ENCODE results near the gene TADA3. TPM values are rescaled to one million over a fixed set of nuclear protein-coding genes. Genes with fewer than 3 reads are reported as not detected.

Gene TADA3
- total and polyA plus RNA-seq, 2 experiments from 2014 or later, result 29.1 to 61.7 TPM

DNA sequence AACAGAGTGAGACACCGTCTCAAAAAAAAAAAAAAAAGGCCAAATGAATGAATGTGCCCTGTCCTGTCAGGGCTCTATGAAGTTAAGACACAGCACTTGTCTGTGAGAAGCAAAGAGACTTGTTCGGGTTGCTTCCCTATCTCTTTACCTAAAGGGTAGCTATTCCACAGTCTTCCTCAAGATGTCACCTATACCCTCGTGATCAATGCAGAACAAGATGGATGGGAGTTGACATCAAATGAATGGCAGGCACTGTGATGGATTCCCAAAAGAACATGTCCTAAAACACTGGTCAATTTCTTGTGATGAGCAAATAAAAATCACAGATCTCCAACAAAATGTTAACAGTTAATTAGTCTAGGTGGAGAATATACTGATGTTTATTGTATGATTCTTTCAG, 9.5 kb downstream of the TADA3 start:
- TF ChIP-seq, protein P1, sequence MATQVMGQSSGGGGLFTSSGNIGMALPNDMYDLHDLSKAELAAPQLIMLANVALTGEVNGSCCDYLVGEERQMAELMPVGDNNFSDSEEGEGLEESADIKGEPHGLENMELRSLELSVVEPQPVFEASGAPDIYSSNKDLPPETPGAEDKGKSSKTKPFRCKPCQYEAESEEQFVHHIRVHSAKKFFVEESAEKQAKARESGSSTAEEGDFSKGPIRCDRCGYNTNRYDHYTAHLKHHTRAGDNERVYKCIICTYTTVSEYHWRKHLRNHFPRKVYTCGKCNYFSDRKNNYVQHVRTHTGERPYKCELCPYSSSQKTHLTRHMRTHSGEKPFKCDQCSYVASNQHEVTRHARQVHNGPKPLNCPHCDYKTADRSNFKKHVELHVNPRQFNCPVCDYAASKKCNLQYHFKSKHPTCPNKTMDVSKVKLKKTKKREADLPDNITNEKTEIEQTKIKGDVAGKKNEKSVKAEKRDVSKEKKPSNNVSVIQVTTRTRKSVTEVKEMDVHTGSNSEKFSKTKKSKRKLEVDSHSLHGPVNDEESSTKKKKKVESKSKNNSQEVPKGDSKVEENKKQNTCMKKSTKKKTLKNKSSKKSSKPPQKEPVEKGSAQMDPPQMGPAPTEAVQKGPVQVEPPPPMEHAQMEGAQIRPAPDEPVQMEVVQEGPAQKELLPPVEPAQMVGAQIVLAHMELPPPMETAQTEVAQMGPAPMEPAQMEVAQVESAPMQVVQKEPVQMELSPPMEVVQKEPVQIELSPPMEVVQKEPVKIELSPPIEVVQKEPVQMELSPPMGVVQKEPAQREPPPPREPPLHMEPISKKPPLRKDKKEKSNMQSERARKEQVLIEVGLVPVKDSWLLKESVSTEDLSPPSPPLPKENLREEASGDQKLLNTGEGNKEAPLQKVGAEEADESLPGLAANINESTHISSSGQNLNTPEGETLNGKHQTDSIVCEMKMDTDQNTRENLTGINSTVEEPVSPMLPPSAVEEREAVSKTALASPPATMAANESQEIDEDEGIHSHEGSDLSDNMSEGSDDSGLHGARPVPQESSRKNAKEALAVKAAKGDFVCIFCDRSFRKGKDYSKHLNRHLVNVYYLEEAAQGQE (IDR thresholded peaks at IDR 0.05; ENCODE audit: unreplicated experiment), result no peak
- TF ChIP-seq JUNB (IDR thresholded peaks at IDR 0.05; ENCODE audit: unreplicated experiment), result no peak
- no peak for TF ChIP-seq STAT1 (IDR thresholded peaks at IDR 0.05; ENCODE audit: unreplicated experiment)
- no peak for TF ChIP-seq EZH2 (IDR thresholded peaks at IDR 0.05; ENCODE audit: low read depth, unreplicated experiment)
- TF ChIP-seq, protein P2, sequence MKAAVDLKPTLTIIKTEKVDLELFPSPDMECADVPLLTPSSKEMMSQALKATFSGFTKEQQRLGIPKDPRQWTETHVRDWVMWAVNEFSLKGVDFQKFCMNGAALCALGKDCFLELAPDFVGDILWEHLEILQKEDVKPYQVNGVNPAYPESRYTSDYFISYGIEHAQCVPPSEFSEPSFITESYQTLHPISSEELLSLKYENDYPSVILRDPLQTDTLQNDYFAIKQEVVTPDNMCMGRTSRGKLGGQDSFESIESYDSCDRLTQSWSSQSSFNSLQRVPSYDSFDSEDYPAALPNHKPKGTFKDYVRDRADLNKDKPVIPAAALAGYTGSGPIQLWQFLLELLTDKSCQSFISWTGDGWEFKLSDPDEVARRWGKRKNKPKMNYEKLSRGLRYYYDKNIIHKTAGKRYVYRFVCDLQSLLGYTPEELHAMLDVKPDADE (IDR thresholded peaks at IDR 0.05), result no peak
- TF ChIP-seq, protein P3, sequence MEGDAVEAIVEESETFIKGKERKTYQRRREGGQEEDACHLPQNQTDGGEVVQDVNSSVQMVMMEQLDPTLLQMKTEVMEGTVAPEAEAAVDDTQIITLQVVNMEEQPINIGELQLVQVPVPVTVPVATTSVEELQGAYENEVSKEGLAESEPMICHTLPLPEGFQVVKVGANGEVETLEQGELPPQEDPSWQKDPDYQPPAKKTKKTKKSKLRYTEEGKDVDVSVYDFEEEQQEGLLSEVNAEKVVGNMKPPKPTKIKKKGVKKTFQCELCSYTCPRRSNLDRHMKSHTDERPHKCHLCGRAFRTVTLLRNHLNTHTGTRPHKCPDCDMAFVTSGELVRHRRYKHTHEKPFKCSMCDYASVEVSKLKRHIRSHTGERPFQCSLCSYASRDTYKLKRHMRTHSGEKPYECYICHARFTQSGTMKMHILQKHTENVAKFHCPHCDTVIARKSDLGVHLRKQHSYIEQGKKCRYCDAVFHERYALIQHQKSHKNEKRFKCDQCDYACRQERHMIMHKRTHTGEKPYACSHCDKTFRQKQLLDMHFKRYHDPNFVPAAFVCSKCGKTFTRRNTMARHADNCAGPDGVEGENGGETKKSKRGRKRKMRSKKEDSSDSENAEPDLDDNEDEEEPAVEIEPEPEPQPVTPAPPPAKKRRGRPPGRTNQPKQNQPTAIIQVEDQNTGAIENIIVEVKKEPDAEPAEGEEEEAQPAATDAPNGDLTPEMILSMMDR (conservative IDR thresholded peaks at IDR 0.05; ENCODE audit: low read depth in 2 of 2), result peak; percentile 34 to 51; a peak in 3 of 4 replicates
- H3K27me3 ChIP-seq (ENCODE audit: insufficient read depth), result no peaks in the 10 kb centered on the region
- H3K4me1 ChIP-seq (ENCODE audit: insufficient read depth), result no peaks in the 10 kb centered on the region
- H3K36me3 ChIP-seq (ENCODE audit: insufficient read depth), result peaks cover 6% of the 10 kb centered on the region; the same call in 1 of the 2 replicates
- peaks cover 12% of the 10 kb centered on the region for H3K27me3 Mint-ChIP-seq (ENCODE audit: insufficient read depth, low read depth, poor library complexity)
- no peaks in the 10 kb centered on the region for H3K79me2 ChIP-seq (replicated peaks; ENCODE audit: insufficient read depth)
- ATAC-seq, result peak; percentile 42; the same call in 2 of the 3 replicates
- H4K20me1 ChIP-seq (replicated peaks; ENCODE audit: insufficient read depth), result no peaks in the 10 kb centered on the region; the same call in 1 of the 2 replicates
- H3K4me2 ChIP-seq, result no peak overlapping the region
- no peaks in the 10 kb centered on the region for H3K9me3 Mint-ChIP-seq
- DNase-seq (ENCODE audit: low spot score), result peak; percentile 31
- no peaks in the 10 kb centered on the region for H3K9me2 ChIP-seq (ENCODE audit: insufficient read depth)
- peaks cover 60% of the 10 kb centered on the region for H3K36me3 Mint-ChIP-seq (ENCODE audit: low read depth)
- H3K4me1 Mint-ChIP-seq, result no peaks in the 10 kb centered on the region
- H3F3A ChIP-seq (replicated peaks; ENCODE audit: low read depth), result 0 out of 2 replicates have a peak, but pooled peaks cover 8% of the 10 kb centered on the region
- no peak overlapping the region for H3K4me3 Mint-ChIP-seq
- no peak overlapping the region for H3K4me3 ChIP-seq
- H3K27ac ChIP-seq (ENCODE audit: low read depth), result no peak overlapping the region
- H2AFZ ChIP-seq, result no peak overlapping the region
- no peak overlapping the region for H3K27ac Mint-ChIP-seq

DNA sequence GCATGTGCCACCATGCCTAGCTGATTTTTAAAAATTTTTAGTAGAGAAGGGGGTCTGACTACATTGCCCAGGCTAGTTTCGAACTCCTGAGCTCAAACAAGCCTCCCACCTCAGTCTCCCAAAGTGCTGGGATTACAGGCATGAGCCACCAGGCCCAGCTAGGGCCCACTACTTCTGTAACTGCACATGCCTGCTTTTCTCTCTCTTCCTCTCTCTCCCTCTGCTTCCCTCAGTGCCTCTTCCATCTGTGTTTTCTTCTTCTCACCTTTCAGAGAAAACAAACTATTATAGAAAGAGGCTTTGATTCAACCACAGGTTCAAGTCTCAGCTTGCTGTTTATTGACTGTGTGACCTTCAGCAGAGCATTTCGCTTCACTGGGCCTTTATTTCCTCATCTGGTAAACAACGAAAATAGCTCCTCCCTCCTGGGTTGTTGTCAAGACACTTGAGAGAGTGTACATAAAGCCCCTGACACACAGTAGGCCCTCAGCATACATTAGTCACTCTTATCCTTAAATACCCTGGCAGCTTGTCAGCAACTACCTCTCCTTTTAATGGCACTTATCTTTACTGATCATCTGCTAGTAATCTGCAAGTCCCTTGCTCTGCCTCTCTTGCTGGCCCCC, 10.2 kb downstream of the TADA3 start:
- H3K79me2 ChIP-seq (replicated peaks; ENCODE audit: insufficient read depth), result no peaks in the 10 kb centered on the region
- H2AFZ ChIP-seq, result no peak overlapping the region
- 0 out of 2 replicates have a peak, but pooled peaks cover 2% of the 10 kb centered on the region for H3F3A ChIP-seq (replicated peaks; ENCODE audit: low read depth)
- H3K9me2 ChIP-seq (ENCODE audit: insufficient read depth), result no peaks in the 10 kb centered on the region
- Mint-ChIP-seq H3K36me3 (ENCODE audit: low read depth) (peaks cover 54% of the 10 kb centered on the region), H3K9me3 (no peaks in the 10 kb centered on the region), H3K4me3 (no peak overlapping the region), H3K27ac (no peak overlapping the region), H3K27me3 (ENCODE audit: insufficient read depth, low read depth, poor library complexity) (peaks cover 12% of the 10 kb centered on the region), H3K4me1 (no peaks in the 10 kb centered on the region)
- no peak overlapping the region for H3K27ac ChIP-seq (ENCODE audit: low read depth)
- no peak overlapping the region for H3K4me3 ChIP-seq
- TF ChIP-seq, protein P3 (conservative IDR thresholded peaks at IDR 0.05; ENCODE audit: low read depth in 2 of 2), result no peak
- TF ChIP-seq EZH2 (IDR thresholded peaks at IDR 0.05; ENCODE audit: low read depth, unreplicated experiment), result no peak
- no peak for TF ChIP-seq NANOG (IDR thresholded peaks at IDR 0.05; ENCODE audit: borderline replicate concordance)
- no peak for TF ChIP-seq STAT1 (IDR thresholded peaks at IDR 0.05; ENCODE audit: unreplicated experiment)
- peaks cover 6% of the 10 kb centered on the region; the same call in 1 of the 2 replicates for H3K36me3 ChIP-seq (ENCODE audit: insufficient read depth)
- no peaks in the 10 kb centered on the region; the same call in 1 of the 2 replicates for H4K20me1 ChIP-seq (replicated peaks; ENCODE audit: insufficient read depth)
- H3K4me2 ChIP-seq, result no peak overlapping the region
- ATAC-seq (no peak), DNase-seq (ENCODE audit: low spot score) (no peak)
- no peaks in the 10 kb centered on the region for H3K27me3 ChIP-seq (ENCODE audit: insufficient read depth)
- no peaks in the 10 kb centered on the region for H3K4me1 ChIP-seq (ENCODE audit: insufficient read depth)

Data from GM23338 (cell line).